ENCODE measurements around the gene APOL3. TPM values are rescaled to one million over a fixed set of nuclear protein-coding genes. Genes with fewer than 3 reads are reported as not detected.
"Not testable (repeated sequence)": the region's sequence is repeated elsewhere in the genome, so short reads cannot be mapped to it uniquely, and the experiment has no call there.

Gene APOL3
- total RNA-seq, 1 experiment from 2014 or later = not detected

- BruUV-seq (replicated peaks) = no TSS peak
- H3K4me1 ChIP-seq (ENCODE audit: insufficient read depth, low read length, poor library complexity, severe bottlenecking) = peaks cover 15% of the 10 kb centered on the region
- H3K36me3 ChIP-seq (ENCODE audit: insufficient read depth, low read length, poor library complexity, severe bottlenecking) = no peaks in the 10 kb centered on the region
- intact Hi-C loops (cut with micrococcal nuclease; ENCODE audit: unreplicated experiment) = no loop called here
- H3K4me3 ChIP-seq (ENCODE audit: low read depth, low read length, poor library complexity, severe bottlenecking) = no peak overlapping the region
- no peak overlapping the region for H3K27ac ChIP-seq (ENCODE audit: low read depth, low read length, poor library complexity, severe bottlenecking)
- TF ChIP-seq EZH2 (IDR thresholded peaks at IDR 0.05; ENCODE audit: borderline replicate concordance, low read depth, low read length, poor library complexity, severe bottlenecking) (no peak), CTCF (conservative IDR thresholded peaks at IDR 0.05; ENCODE audit: low read depth, low read length) (no peak)
- H3K27me3 ChIP-seq (replicated peaks; ENCODE audit: insufficient read depth, low read depth, low read length, poor library complexity) = no peaks in the 10 kb centered on the region
- DNase-seq (ENCODE audit: low spot score) = no peak
- peaks cover 8% of the 10 kb centered on the region for H3K9me3 ChIP-seq (ENCODE audit: low read depth, low read length, poor library complexity, severe bottlenecking)
- POLR2A ChIA-PET (ENCODE audit: low non-redundant PET) = no interaction called here
- CTCF ChIA-PET = no interaction called here
Observed at GRCh38 chr22:36208914-36209313, 48.4 kb upstream of the APOL3 start.

GRCh38 chr22:36208162-36208765 lies 47.7 kb upstream of the APOL3 start:
- no peak overlapping the region for H3K4me3 ChIP-seq (ENCODE audit: low read depth, low read length, poor library complexity, severe bottlenecking)
- POLR2A ChIA-PET (ENCODE audit: low non-redundant PET) = no interaction called here
- no peak overlapping the region for H3K27ac ChIP-seq (ENCODE audit: low read depth, low read length, poor library complexity, severe bottlenecking)
- no TSS peak for BruUV-seq (replicated peaks)
- peaks cover 8% of the 10 kb centered on the region for H3K9me3 ChIP-seq (ENCODE audit: low read depth, low read length, poor library complexity, severe bottlenecking)
- peaks cover 15% of the 10 kb centered on the region for H3K4me1 ChIP-seq (ENCODE audit: insufficient read depth, low read length, poor library complexity, severe bottlenecking)
- H3K36me3 ChIP-seq (ENCODE audit: insufficient read depth, low read length, poor library complexity, severe bottlenecking) = no peaks in the 10 kb centered on the region
- no peak for DNase-seq (ENCODE audit: low spot score)
- CTCF ChIA-PET = no interaction called here
- no peak for TF ChIP-seq EZH2 (IDR thresholded peaks at IDR 0.05; ENCODE audit: borderline replicate concordance, low read depth, low read length, poor library complexity, severe bottlenecking)
- no peak for TF ChIP-seq CTCF (conservative IDR thresholded peaks at IDR 0.05; ENCODE audit: low read depth, low read length)
- intact Hi-C loops (cut with micrococcal nuclease; ENCODE audit: unreplicated experiment) = no loop called here
- H3K27me3 ChIP-seq (replicated peaks; ENCODE audit: insufficient read depth, low read depth, low read length, poor library complexity) = no peaks in the 10 kb centered on the region

- Histone ChIP-seq H3K27ac (ENCODE audit: low read depth, low read length, poor library complexity, severe bottlenecking) (no peak overlapping the region), H3K9me3 (ENCODE audit: low read depth, low read length, poor library complexity, severe bottlenecking) (peaks cover 8% of the 10 kb centered on the region), H3K4me1 (ENCODE audit: insufficient read depth, low read length, poor library complexity, severe bottlenecking) (peaks cover 21% of the 10 kb centered on the region), H3K4me3 (ENCODE audit: low read depth, low read length, poor library complexity, severe bottlenecking) (no peak overlapping the region), H3K27me3 (replicated peaks; ENCODE audit: insufficient read depth, low read depth, low read length, poor library complexity) (no peaks in the 10 kb centered on the region), H3K36me3 (ENCODE audit: insufficient read depth, low read length, poor library complexity, severe bottlenecking) (no peaks in the 10 kb centered on the region)
- DNase-seq (ENCODE audit: low spot score) = no peak
- ChIA-PET CTCF (no interaction called here), POLR2A (ENCODE audit: low non-redundant PET) (no interaction called here)
- no TSS peak for BruUV-seq (replicated peaks)
- intact Hi-C loops (cut with micrococcal nuclease; ENCODE audit: unreplicated experiment) = no loop called here
- no peak for TF ChIP-seq CTCF (conservative IDR thresholded peaks at IDR 0.05; ENCODE audit: low read depth, low read length)
- TF ChIP-seq EZH2 (IDR thresholded peaks at IDR 0.05; ENCODE audit: borderline replicate concordance, low read depth, low read length, poor library complexity, severe bottlenecking) = no peak
Observed at GRCh38 chr22:36206255-36206654, 45.7 kb upstream of the APOL3 start.

GRCh38 chr22:36205573-36205972 lies 45.0 kb upstream of the APOL3 start:
- intact Hi-C loops (cut with micrococcal nuclease; ENCODE audit: unreplicated experiment); H3K36me3 ChIP-seq (ENCODE audit: insufficient read depth, low read length, poor library complexity, severe bottlenecking); H3K27me3 ChIP-seq (replicated peaks; ENCODE audit: insufficient read depth, low read depth, low read length, poor library complexity); H3K27ac ChIP-seq (ENCODE audit: low read depth, low read length, poor library complexity, severe bottlenecking); BruUV-seq (replicated peaks); POLR2A ChIA-PET (ENCODE audit: low non-redundant PET); DNase-seq (ENCODE audit: low spot score); CTCF ChIA-PET; H3K4me3 ChIP-seq (ENCODE audit: low read depth, low read length, poor library complexity, severe bottlenecking); H3K9me3 ChIP-seq (ENCODE audit: low read depth, low read length, poor library complexity, severe bottlenecking): not testable (repeated sequence)
- H3K4me1 ChIP-seq (ENCODE audit: insufficient read depth, low read length, poor library complexity, severe bottlenecking) = peaks cover 14% of the 10 kb centered on the region
